Brain microvascular endothelial cell (primary cell): ENCODE results near the gene MDGA2.

Experiments
- DNase-seq: peaks from one replicate; pipeline ENCODE4 v3.0.0-alpha.2; 2020
- H3K27ac ChIP-seq: fragments of 250-450 bp; sonication (Bioruptor Pico); 2 replicates; pipeline ENCODE4 v1.5.1; 2020; ENCODE audit warnings: mild to moderate bottlenecking, moderate library complexity
- H3K27me3 ChIP-seq: fragments of 250-450 bp; sonication (Bioruptor Pico); replicated peaks from 2 replicates; pipeline ENCODE4 v1.5.1; 2020; ENCODE audit warnings: mild to moderate bottlenecking
- H3K36me3 ChIP-seq: fragments of 250-450 bp; sonication (Bioruptor Pico); replicated peaks from 2 replicates; pipeline ENCODE4 v1.5.1; 2020; ENCODE audit warnings: mild to moderate bottlenecking
- H3K4me3 ChIP-seq: 2 replicates; pipeline ENCODE4 v1.5.1; 2011; ENCODE audit warnings: low read depth, mild to moderate bottlenecking, control low read depth, low read length, moderate library complexity
- CTCF ChIP-seq: IDR thresholded peaks from 2 replicates; pipeline ENCODE4 v1.5.1; 2011; ENCODE audit warnings: low read depth, mild to moderate bottlenecking, moderate library complexity, low read length, control low read depth, inconsistent platforms; ENCODE audit errors: missing control alignments
- in situ Hi-C: cut with HindIII; loops from 2 replicates; pipeline ENCODE4 v1.10.0; 2017; ENCODE audit warnings: low sequenced_read_pairs, low pct_ligation_motif_present

The MDGA2 gene

GRCh38 chr14:47153746-47154145, 521.7 kb downstream of the MDGA2 start:
- Histone ChIP-seq H3K27me3 (no peaks in the 10 kb centered on the region), H3K36me3 (no peaks in the 10 kb centered on the region), H3K4me3 (no peak overlapping the region), H3K27ac (no peak overlapping the region)
- no peak for TF ChIP-seq CTCF
- in situ Hi-C loops: no loop called here
- no peak for DNase-seq

- in situ Hi-C loops: no loop called here
- H3K36me3 ChIP-seq: no peaks in the 10 kb centered on the region
- H3K4me3 ChIP-seq: no peak overlapping the region
- H3K27me3 ChIP-seq: no peaks in the 10 kb centered on the region
- no peak for TF ChIP-seq CTCF
- DNase-seq: no peak
- H3K27ac ChIP-seq: no peak overlapping the region
These were observed 525.1 kb downstream of the MDGA2 start for GRCh38 chr14:47150267-47150666.

GRCh38 chr14:47149326-47149725, 526.1 kb downstream of the MDGA2 start:
- DNase-seq: peak; percentile 61
- no peaks in the 10 kb centered on the region for H3K36me3 ChIP-seq
- TF ChIP-seq CTCF: no peak
- no peak overlapping the region for H3K4me3 ChIP-seq
- H3K27ac ChIP-seq: no peak overlapping the region
- in situ Hi-C loops: no loop called here
- H3K27me3 ChIP-seq: no peaks in the 10 kb centered on the region

- Histone ChIP-seq H3K27me3 (no peaks in the 10 kb centered on the region), H3K4me3 (no peak overlapping the region), H3K36me3 (no peaks in the 10 kb centered on the region), H3K27ac (no peak overlapping the region)
- TF ChIP-seq CTCF: no peak
- in situ Hi-C loops: no loop called here
- no peak for DNase-seq
These were observed 526.7 kb downstream of the MDGA2 start for GRCh38 chr14:47148686-47149085.

- DNase-seq: no peak
- H3K4me3 ChIP-seq: no peak overlapping the region
- H3K27ac ChIP-seq: no peak overlapping the region
- no peaks in the 10 kb centered on the region for H3K27me3 ChIP-seq
- H3K36me3 ChIP-seq: no peaks in the 10 kb centered on the region
- in situ Hi-C loops: no loop called here
- TF ChIP-seq CTCF: no peak
These were observed 554.8 kb downstream of the MDGA2 start for GRCh38 chr14:47120645-47121044.

GRCh38 chr14:47103771-47104170, 571.6 kb downstream of the MDGA2 start:
- in situ Hi-C loops: no loop called here
- Histone ChIP-seq H3K36me3 (no peaks in the 10 kb centered on the region), H3K27me3 (no peaks in the 10 kb centered on the region), H3K27ac (no peak overlapping the region), H3K4me3 (no peak overlapping the region)
- no peak for DNase-seq
- TF ChIP-seq CTCF: no peak
